Thoracic aorta (tissue), 2 donors: ENCODE measurements around the gene DGCR2. TPM values are rescaled to one million over a fixed set of nuclear protein-coding genes. Genes with fewer than 3 reads are reported as not detected.
"Not testable (repeated sequence)": the region's sequence is repeated elsewhere in the genome, so short reads cannot be mapped to it uniquely, and the experiment has no call there.

Experiments used
- ATAC-seq: fragments of 150-250 bp; one replicate; pipeline ENCODE4 v1.8.0; 2017; ENCODE audit warnings: low read depth; ENCODE audit not compliant: insufficient number of reproducible peaks, low FRiP score
- DNase-seq: peaks from one replicate; pipeline ENCODE4 v3.0.0-alpha.2; 2020; ENCODE audit warnings: low spot score
- H3K27ac ChIP-seq, 2 donors: fragments of 200-600 bp; sonication (generic); 1 replicate in 1 of 2; 2 replicates in 1 of 2; pipeline ENCODE4 v1.5.1; 2016; ENCODE audit warnings: mild to moderate bottlenecking in 2 of 2, moderate library complexity in 2 of 2
- H3K27me3 ChIP-seq: fragments of 200-600 bp; sonication (generic); replicated peaks from 2 replicates; pipeline ENCODE4 v1.6.0; 2016; ENCODE audit warnings: mild to moderate bottlenecking; ENCODE audit not compliant: insufficient read depth
- H3K36me3 ChIP-seq: fragments of 200-600 bp; sonication (generic); one replicate; pipeline ENCODE4 v1.5.1; 2016
- H3K4me1 ChIP-seq, 2 donors: fragments of 200-600 bp; sonication (generic); 1 replicate in 1 of 2; 2 replicates in 1 of 2; pipeline versions ENCODE4 v1.5.1 to v1.6.0; 2016; ENCODE audit warnings: low read depth in 2 of 2, mild to moderate bottlenecking in 1 of 2; ENCODE audit not compliant: control insufficient read depth in 1 of 2
- H3K4me3 ChIP-seq: fragments of 200-600 bp; sonication (generic); 2 replicates; pipeline ENCODE4 v1.5.1; 2016; ENCODE audit warnings: mild to moderate bottlenecking
- H3K9me3 ChIP-seq: fragments of 200-600 bp; sonication (generic); 2 replicates; pipeline ENCODE4 v1.5.1; 2016
- CTCF ChIP-seq: fragments of 200-600 bp; sonication (generic); IDR thresholded peaks from one replicate; pipeline ENCODE4 v1.5.1; 2019; ENCODE audit warnings: antibody characterized with exemption
- total RNA-seq, 2 donors: library from RNA; depleted of rRNA; stranded (reverse); fragments of >200 nt; gene quantifications; one replicate each; pipeline versions ENCODE4 v1.1.0 to v1.2.3, GENCODE V29; 2016

Gene DGCR2
- total RNA-seq, 2 donors from 2014 or later = 42.1 to 105 TPM

- TF ChIP-seq CTCF = no peak
- DNase-seq (no peak), ATAC-seq (no peak)
- Histone ChIP-seq H3K36me3 (no peaks in the 10 kb centered on the region), H3K9me3 (no peaks in the 10 kb centered on the region), H3K4me3 (no peak overlapping the region), H3K27ac (no peak overlapping the region), H3K27me3 (no peaks in the 10 kb centered on the region), H3K4me1 (no peaks in the 10 kb centered on the region)
These were observed 121.0 kb downstream of the DGCR2 start for GRCh38 chr22:19001204-19001603.

- DNase-seq, H3K36me3 ChIP-seq, H3K4me3 ChIP-seq, ATAC-seq, H3K9me3 ChIP-seq, H3K4me1 ChIP-seq, H3K27me3 ChIP-seq, H3K27ac ChIP-seq: not testable (repeated sequence)
These were observed 122.1 kb downstream of the DGCR2 start for GRCh38 chr22:19000106-19000505.

- ATAC-seq (no peak), DNase-seq (no peak)
- no peaks in the 10 kb centered on the region for H3K27me3 ChIP-seq
- H3K9me3 ChIP-seq = no peaks in the 10 kb centered on the region
- no peaks in the 10 kb centered on the region for H3K4me1 ChIP-seq
- H3K27ac ChIP-seq = no peak overlapping the region
- H3K36me3 ChIP-seq = no peaks in the 10 kb centered on the region
- no peak overlapping the region for H3K4me3 ChIP-seq
- no peak for TF ChIP-seq CTCF
These were observed 122.8 kb downstream of the DGCR2 start for GRCh38 chr22:18999416-18999815.

GRCh38 chr22:18999008-18999407, 123.2 kb downstream of the DGCR2 start:
- H3K27ac ChIP-seq = no peak overlapping the region
- TF ChIP-seq CTCF = no peak
- H3K36me3 ChIP-seq = no peaks in the 10 kb centered on the region
- no peaks in the 10 kb centered on the region for H3K4me1 ChIP-seq
- no peak for ATAC-seq
- H3K4me3 ChIP-seq = no peak overlapping the region
- H3K9me3 ChIP-seq = no peaks in the 10 kb centered on the region
- no peaks in the 10 kb centered on the region for H3K27me3 ChIP-seq
- no peak for DNase-seq

- DNase-seq = no peak
- no peaks in the 10 kb centered on the region for H3K27me3 ChIP-seq
- H3K4me3 ChIP-seq = no peak overlapping the region
- no peak overlapping the region for H3K27ac ChIP-seq
- no peak for ATAC-seq
- H3K9me3 ChIP-seq = no peaks in the 10 kb centered on the region
- no peak for TF ChIP-seq CTCF
- no peaks in the 10 kb centered on the region for H3K36me3 ChIP-seq
- no peaks in the 10 kb centered on the region for H3K4me1 ChIP-seq
These were observed 124.3 kb downstream of the DGCR2 start for GRCh38 chr22:18997925-18998315.

GRCh38 chr22:18997306-18997924, 124.8 kb downstream of the DGCR2 start:
- TF ChIP-seq CTCF = no peak
- no peaks in the 10 kb centered on the region for H3K36me3 ChIP-seq
- H3K27ac ChIP-seq = no peak overlapping the region
- no peaks in the 10 kb centered on the region for H3K27me3 ChIP-seq
- no peaks in the 10 kb centered on the region for H3K9me3 ChIP-seq
- H3K4me3 ChIP-seq = no peak overlapping the region
- no peaks in the 10 kb centered on the region for H3K4me1 ChIP-seq
- DNase-seq = no peak
- no peak for ATAC-seq
